ENCODE results near the gene HIF3A.

HIF3A gene

GRCh38 chr19:46330319-46330918, 33.6 kb downstream of the HIF3A start:
- no peak for DNase-seq (ENCODE audit: low read depth in 2 of 2)

- DNase-seq (ENCODE audit: low read depth in 2 of 2): no peak
Observed at GRCh38 chr19:46337487-46337886, 40.6 kb downstream of the HIF3A start.

- no peak for DNase-seq (ENCODE audit: low read depth in 2 of 2)
Observed at GRCh38 chr19:46339446-46339845, 42.6 kb downstream of the HIF3A start.

- DNase-seq (ENCODE audit: low read depth in 2 of 2): no peak
Observed at GRCh38 chr19:46340051-46340659, 43.3 kb downstream of the HIF3A start.

- no peak for DNase-seq (ENCODE audit: low read depth in 2 of 2)
Observed at GRCh38 chr19:46341937-46342336, 45.1 kb downstream of the HIF3A start.

- no peak for DNase-seq (ENCODE audit: low read depth in 2 of 2)
Observed at GRCh38 chr19:46344363-46344762, 47.5 kb downstream of the HIF3A start.

- no peak for DNase-seq (ENCODE audit: low read depth in 2 of 2)
Observed at GRCh38 chr19:46345157-46345556, 48.3 kb downstream of the HIF3A start.

GRCh38 chr19:46346821-46347571, 50.2 kb downstream of the HIF3A start, which contains the start of gene PPP5C:
TSS of gene PPP5C (plus strand) at chr19:46347087. CDS start at chr19:46347097, 10 bp downstream.
- DNase-seq (ENCODE audit: low read depth in 2 of 2): peak; percentile 68 to 71

GRCh38 chr19:46347572-46347883, 50.7 kb downstream of the HIF3A start:
- no peak for DNase-seq (ENCODE audit: low read depth in 2 of 2)

GRCh38 chr19:46347985-46348384, 51.1 kb downstream of the HIF3A start:
- no peak for DNase-seq (ENCODE audit: low read depth in 2 of 2)

GRCh38 chr19:46349311-46349993, 52.6 kb downstream of the HIF3A start:
- DNase-seq (ENCODE audit: low read depth in 2 of 2): no peak

- no peak for DNase-seq (ENCODE audit: low read depth in 2 of 2)
Observed at GRCh38 chr19:46350029-46350757, 53.4 kb downstream of the HIF3A start.

- DNase-seq (ENCODE audit: low read depth in 2 of 2): peak in 1 of 2 donors; percentile 7
Observed at GRCh38 chr19:46350758-46351159, 53.9 kb downstream of the HIF3A start.

GRCh38 chr19:46351241-46352041, 54.6 kb downstream of the HIF3A start:
- no peak for DNase-seq (ENCODE audit: low read depth in 2 of 2)

GRCh38 chr19:46353730-46354528, 57.1 kb downstream of the HIF3A start:
- DNase-seq (ENCODE audit: low read depth in 2 of 2): no peak

- DNase-seq (ENCODE audit: low read depth in 2 of 2): no peak
Observed at GRCh38 chr19:46355234-46356148, 58.6 kb downstream of the HIF3A start.

- DNase-seq (ENCODE audit: low read depth in 2 of 2): no peak
Observed at GRCh38 chr19:46356149-46357055, 59.6 kb downstream of the HIF3A start.
